Spleen (tissue), 7 donors: ENCODE measurements around the gene PRR16.

Experiments
- CTCF ChIP-seq, 11 experiments: fragments of 200-600 bp in 7 of 11; fragments of 450-650 bp in 4 of 11; sonication (generic) in 4 of 11; IDR thresholded peaks in 8 of 11; conservative IDR thresholded peaks in 3 of 11; 1 replicate in 7 of 11; 2 replicates in 4 of 11; pipeline versions ENCODE4 v1.4.0 to v1.8.0; 2016 to 2021; ENCODE audit warnings: antibody characterized with exemption in 11 of 11, inconsistent platforms in 4 of 11, mild to moderate bottlenecking in 1 of 11
- POLR2A ChIP-seq, 3 donors: fragments of 450-650 bp; IDR thresholded peaks; one replicate each; pipeline ENCODE4 v1.5.1; 2017; ENCODE audit warnings: antibody characterized with exemption in 3 of 3, mild to moderate bottlenecking in 1 of 3
- donor health status: DM: no; HTN: no; CAD: no; lungs with moderate emphysema.
- donor health status: DM: no; HTN: no; CAD: no.
- donor health status: DM: no; HTN: no; CAD: no.

GRCh38 chr5:120682851-120683250, 218.8 kb downstream of the PRR16 start:
- TF ChIP-seq CTCF (IDR thresholded peaks at IDR 0.05 in 8 of 11, conservative IDR thresholded peaks at IDR 0.05 in 3 of 11) (no peak), POLR2A (IDR thresholded peaks at IDR 0.05) (no peak)
